ENCODE results near the gene STS. TPM values are rescaled to one million over a fixed set of nuclear protein-coding genes. Genes with fewer than 3 reads are reported as not detected.

The STS gene
- total RNA-seq, 1 experiment from 2014 or later: 70.0 TPM

DNA sequence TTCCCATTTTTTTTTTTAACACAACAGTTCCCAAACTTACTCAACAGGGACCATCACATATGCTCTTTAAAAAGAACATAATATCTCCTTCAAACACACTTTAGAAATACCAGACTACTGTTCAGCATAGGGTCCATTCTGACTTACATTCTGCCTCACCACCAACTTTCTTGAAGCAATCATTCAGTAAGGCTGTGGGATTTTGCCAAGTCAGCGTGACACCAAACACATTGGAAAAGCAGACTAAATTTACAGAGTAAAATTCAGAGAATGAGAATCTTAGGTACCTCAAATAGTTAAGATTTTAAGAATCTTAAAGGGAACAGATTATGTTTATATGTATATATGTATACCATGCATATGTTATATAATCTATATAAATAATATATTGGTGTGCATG lies 7.7 kb downstream of the STS start:
- H3K27me3 Mint-ChIP-seq (ENCODE audit: insufficient read depth, unreplicated experiment): no peaks in the 10 kb centered on the region
- H3K9me3 Mint-ChIP-seq (ENCODE audit: unreplicated experiment): no peaks in the 10 kb centered on the region
- Histone ChIP-seq H3K27me3 (replicated peaks; ENCODE audit: control insufficient read depth, insufficient read depth, low read length) (no peaks in the 10 kb centered on the region), H3K4me1 (no peaks in the 10 kb centered on the region), H3K36me3 (ENCODE audit: control insufficient read depth, insufficient read depth, low read length) (no peaks in the 10 kb centered on the region), H3K9me3 (no peaks in the 10 kb centered on the region), H3K4me3 (ENCODE audit: low read depth, low read length) (no peak overlapping the region)
- BruUV-seq (replicated peaks): no TSS peak
- intact Hi-C loops (cut with micrococcal nuclease; ENCODE audit: unreplicated experiment): no loop called here
- no peaks in the 10 kb centered on the region for H3K36me3 Mint-ChIP-seq (ENCODE audit: insufficient read depth, unreplicated experiment)
- peaks cover 14% of the 10 kb centered on the region for H3K4me1 Mint-ChIP-seq (ENCODE audit: low read depth, unreplicated experiment)
- H3K27ac Mint-ChIP-seq (ENCODE audit: unreplicated experiment): no peak overlapping the region
- ChIA-PET POLR2A (interaction anchor here (0.6 kb wide), 1 partner anchor 22 kb away, joined by 3 read pairs; no protein-coding TSS in a partner anchor), CTCF (no interaction called here)
- TF ChIP-seq, protein P1, sequence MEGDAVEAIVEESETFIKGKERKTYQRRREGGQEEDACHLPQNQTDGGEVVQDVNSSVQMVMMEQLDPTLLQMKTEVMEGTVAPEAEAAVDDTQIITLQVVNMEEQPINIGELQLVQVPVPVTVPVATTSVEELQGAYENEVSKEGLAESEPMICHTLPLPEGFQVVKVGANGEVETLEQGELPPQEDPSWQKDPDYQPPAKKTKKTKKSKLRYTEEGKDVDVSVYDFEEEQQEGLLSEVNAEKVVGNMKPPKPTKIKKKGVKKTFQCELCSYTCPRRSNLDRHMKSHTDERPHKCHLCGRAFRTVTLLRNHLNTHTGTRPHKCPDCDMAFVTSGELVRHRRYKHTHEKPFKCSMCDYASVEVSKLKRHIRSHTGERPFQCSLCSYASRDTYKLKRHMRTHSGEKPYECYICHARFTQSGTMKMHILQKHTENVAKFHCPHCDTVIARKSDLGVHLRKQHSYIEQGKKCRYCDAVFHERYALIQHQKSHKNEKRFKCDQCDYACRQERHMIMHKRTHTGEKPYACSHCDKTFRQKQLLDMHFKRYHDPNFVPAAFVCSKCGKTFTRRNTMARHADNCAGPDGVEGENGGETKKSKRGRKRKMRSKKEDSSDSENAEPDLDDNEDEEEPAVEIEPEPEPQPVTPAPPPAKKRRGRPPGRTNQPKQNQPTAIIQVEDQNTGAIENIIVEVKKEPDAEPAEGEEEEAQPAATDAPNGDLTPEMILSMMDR (IDR thresholded peaks at IDR 0.05; ENCODE audit: insufficient read depth in 1 of 2, low read depth in 1 of 2, low read length in 1 of 2, severe bottlenecking in 1 of 2, unreplicated experiment in 1 of 2): no peak
- H3K4me3 Mint-ChIP-seq (ENCODE audit: unreplicated experiment): no peak overlapping the region
- DNase-seq: no peak

DNA sequence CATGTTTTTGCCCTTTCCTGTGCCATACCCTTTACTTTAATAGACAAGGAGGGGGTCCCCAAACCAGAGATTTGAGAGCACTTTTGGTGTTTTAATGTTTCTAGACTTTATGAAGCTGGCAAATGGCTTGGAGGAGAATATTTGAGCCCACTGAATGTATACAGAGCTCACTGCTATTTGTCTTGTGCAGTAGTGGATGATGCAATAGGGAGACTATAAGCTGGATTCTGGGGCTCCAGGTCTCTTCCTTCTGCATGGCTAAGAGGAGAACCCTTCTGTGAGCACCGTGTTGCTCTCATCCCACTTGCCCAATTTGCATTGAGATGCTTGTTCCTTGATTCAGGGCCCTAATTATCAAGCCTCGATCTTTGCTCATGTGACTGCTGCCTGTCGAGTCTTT lies 9.4 kb downstream of the STS start:
- no peaks in the 10 kb centered on the region for H3K9me3 Mint-ChIP-seq (ENCODE audit: unreplicated experiment)
- intact Hi-C loops (cut with micrococcal nuclease; ENCODE audit: unreplicated experiment): no loop called here
- ChIA-PET CTCF (no interaction called here), POLR2A (no interaction called here)
- BruUV-seq (replicated peaks): no TSS peak
- H3K4me3 Mint-ChIP-seq (ENCODE audit: unreplicated experiment): no peak overlapping the region
- Histone ChIP-seq H3K4me3 (ENCODE audit: low read depth, low read length) (no peak overlapping the region), H3K36me3 (ENCODE audit: control insufficient read depth, insufficient read depth, low read length) (no peaks in the 10 kb centered on the region), H3K9me3 (no peaks in the 10 kb centered on the region), H3K4me1 (no peaks in the 10 kb centered on the region), H3K27me3 (replicated peaks; ENCODE audit: control insufficient read depth, insufficient read depth, low read length) (no peaks in the 10 kb centered on the region)
- no peaks in the 10 kb centered on the region for H3K36me3 Mint-ChIP-seq (ENCODE audit: insufficient read depth, unreplicated experiment)
- H3K27me3 Mint-ChIP-seq (ENCODE audit: insufficient read depth, unreplicated experiment): no peaks in the 10 kb centered on the region
- H3K27ac Mint-ChIP-seq (ENCODE audit: unreplicated experiment): no peak overlapping the region
- DNase-seq: no peak
- H3K4me1 Mint-ChIP-seq (ENCODE audit: low read depth, unreplicated experiment): peaks cover 14% of the 10 kb centered on the region
- TF ChIP-seq, protein P1 (IDR thresholded peaks at IDR 0.05; ENCODE audit: insufficient read depth in 1 of 2, low read depth in 1 of 2, low read length in 1 of 2, severe bottlenecking in 1 of 2, unreplicated experiment in 1 of 2): no peak

DNA sequence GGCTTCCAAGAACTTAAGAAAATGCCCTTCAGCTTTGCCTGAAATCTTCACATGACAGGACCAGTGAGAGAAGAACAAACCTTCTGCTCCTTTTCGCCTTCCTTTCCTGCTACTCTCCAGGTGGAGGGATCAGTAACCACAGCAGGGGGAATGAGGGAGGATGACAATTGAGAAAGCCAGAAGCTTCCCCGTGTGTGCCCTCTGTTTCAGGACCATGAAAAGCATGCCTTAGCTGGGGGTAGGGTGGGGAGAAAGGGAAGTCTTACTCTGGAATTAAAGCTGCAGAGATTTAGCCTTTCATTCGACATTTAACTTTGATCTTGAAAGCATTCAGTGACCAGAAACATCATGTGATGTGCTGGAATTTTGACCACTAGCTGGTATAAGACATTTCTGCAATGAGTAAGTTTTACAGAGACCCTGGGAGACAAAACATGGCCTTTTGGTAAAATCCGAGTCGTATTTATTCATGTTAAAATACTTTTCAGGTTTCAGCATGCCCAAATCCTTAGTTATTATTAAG lies 11.0 kb downstream of the STS start:
- H3K9me3 ChIP-seq: no peaks in the 10 kb centered on the region
- Mint-ChIP-seq H3K27me3 (ENCODE audit: insufficient read depth, unreplicated experiment) (no peaks in the 10 kb centered on the region), H3K4me1 (ENCODE audit: low read depth, unreplicated experiment) (peaks cover 8% of the 10 kb centered on the region), H3K27ac (ENCODE audit: unreplicated experiment) (no peak overlapping the region), H3K4me3 (ENCODE audit: unreplicated experiment) (no peak overlapping the region), H3K36me3 (ENCODE audit: insufficient read depth, unreplicated experiment) (no peaks in the 10 kb centered on the region), H3K9me3 (ENCODE audit: unreplicated experiment) (no peaks in the 10 kb centered on the region)
- no peaks in the 10 kb centered on the region for H3K27me3 ChIP-seq (replicated peaks; ENCODE audit: control insufficient read depth, insufficient read depth, low read length)
- POLR2A ChIA-PET: no interaction called here
- H3K4me3 ChIP-seq (ENCODE audit: low read depth, low read length): no peak overlapping the region
- intact Hi-C loops (cut with micrococcal nuclease; ENCODE audit: unreplicated experiment): no loop called here
- no peaks in the 10 kb centered on the region for H3K36me3 ChIP-seq (ENCODE audit: control insufficient read depth, insufficient read depth, low read length)
- H3K4me1 ChIP-seq: no peaks in the 10 kb centered on the region
- no TSS peak for BruUV-seq (replicated peaks)
- no peak for DNase-seq
- CTCF ChIA-PET: no interaction called here
- TF ChIP-seq, protein P1 (IDR thresholded peaks at IDR 0.05; ENCODE audit: insufficient read depth in 1 of 2, low read depth in 1 of 2, low read length in 1 of 2, severe bottlenecking in 1 of 2, unreplicated experiment in 1 of 2): no peak
